Choroid plexus epithelial cell (primary cell): ENCODE data around the gene DNAH14.
"Not testable (repeated sequence)": the region's sequence is repeated elsewhere in the genome, so short reads cannot be mapped to it uniquely, and the experiment has no call there.

Experiments used
- DNase-seq: peaks from one replicate; pipeline ENCODE4 v3.0.0-alpha.2; 2010; ENCODE audit warnings: low read depth
- H3K4me3 ChIP-seq: 2 replicates; pipeline ENCODE4 v1.5.1; 2011; ENCODE audit warnings: low read depth, mild to moderate bottlenecking, control low read depth, low read length, moderate library complexity
- CTCF ChIP-seq: conservative IDR thresholded peaks from 2 replicates; pipeline ENCODE4 v1.5.1; 2011; ENCODE audit warnings: low read depth, mild to moderate bottlenecking, control low read depth, inconsistent platforms, low read length, moderate library complexity

DNAH14 gene

GRCh38 chr1:225191199-225191753, 261.8 kb downstream of the DNAH14 start:
- no peak overlapping the region for H3K4me3 ChIP-seq
- TF ChIP-seq CTCF, result no peak

DNA sequence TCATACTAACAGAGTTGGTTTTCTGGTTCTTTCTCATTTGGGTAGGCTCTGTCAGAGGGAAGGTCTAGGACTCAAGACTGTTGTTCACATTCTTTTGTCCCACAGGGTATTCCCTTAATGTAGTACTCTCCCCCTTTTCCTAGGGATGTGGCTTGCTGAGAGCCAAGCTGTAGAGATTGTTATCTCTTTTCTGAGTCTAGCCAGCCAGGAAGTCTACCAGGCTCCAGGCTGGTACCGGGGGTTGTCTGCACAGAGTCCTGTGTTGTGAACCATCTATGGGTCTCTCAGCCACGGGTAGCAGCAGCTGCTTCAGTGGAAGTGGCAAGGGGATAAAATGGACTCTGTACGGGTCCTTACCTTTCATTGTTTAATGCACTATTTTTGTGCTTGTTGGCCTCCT, 272.0 kb downstream of the DNAH14 start:
- no peak for TF ChIP-seq CTCF
- DNase-seq, result no peak
- H3K4me3 ChIP-seq, result no peak overlapping the region

More at GRCh38 chr1:225191199-225191753, 261.8 kb downstream of the DNAH14 start:
- DNase-seq, result no peak

- H3K4me3 ChIP-seq, result no peak overlapping the region
- TF ChIP-seq CTCF, result no peak
- no peak for DNase-seq
Observed at GRCh38 chr1:225207791-225208190, 278.3 kb downstream of the DNAH14 start.

GRCh38 chr1:225209153-225209552, 279.7 kb downstream of the DNAH14 start:
- DNase-seq, result no peak
- no peak for TF ChIP-seq CTCF
- H3K4me3 ChIP-seq, result no peak overlapping the region

DNA sequence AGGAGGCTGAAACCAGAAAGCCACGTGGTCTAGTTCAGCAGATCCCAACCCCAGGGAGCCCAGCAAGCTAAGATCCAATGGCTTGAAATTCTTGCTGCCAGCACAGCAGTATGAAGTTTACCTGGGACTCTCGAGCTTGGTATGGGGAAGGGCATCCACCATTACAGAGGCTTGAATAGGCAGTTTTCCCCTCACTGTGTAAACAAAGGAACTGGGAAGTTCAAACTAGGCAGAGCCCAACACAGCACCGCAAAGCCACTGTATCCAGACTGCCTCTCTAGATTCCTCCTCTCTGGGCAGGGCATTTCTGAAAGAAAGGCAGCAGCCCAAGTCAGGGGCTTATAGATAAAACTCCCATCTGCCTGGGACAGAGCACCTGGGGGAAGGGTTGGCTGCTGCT, 280.7 kb downstream of the DNAH14 start:
- not testable (repeated sequence) for H3K4me3 ChIP-seq

DNA sequence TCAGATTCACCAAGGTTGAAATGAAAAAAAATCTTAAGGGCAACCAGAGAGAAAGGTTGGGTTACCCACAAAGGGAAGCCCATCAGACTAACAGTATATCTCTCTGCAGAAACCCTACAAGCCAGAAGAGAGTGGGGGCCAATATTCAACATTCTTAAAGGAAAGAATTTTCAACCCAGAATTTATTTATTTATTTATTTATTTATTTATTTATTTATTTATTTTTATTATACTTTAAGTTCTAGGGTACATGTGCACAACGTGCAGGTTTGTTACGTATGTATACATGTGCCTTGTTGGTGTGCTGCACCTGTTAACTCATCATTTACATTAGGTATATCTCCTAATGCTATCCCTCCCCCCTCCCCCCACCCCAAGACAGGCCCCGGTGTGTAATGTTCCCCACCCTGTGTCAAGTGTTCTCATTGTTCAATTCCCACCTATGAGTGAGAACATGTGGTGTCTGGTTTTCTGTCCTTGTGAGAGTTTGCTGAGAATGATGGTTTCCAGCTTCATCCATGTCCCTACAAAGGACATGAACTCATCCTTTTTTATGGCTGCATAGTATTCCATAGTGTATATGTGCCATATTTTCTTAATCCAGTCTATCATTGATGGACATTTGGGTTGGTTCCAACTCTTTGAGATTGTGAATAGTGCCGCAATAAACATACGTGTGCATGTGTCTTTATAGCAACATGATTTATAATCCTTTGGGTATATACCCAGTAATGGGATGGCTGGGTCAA, 282.4 kb downstream of the DNAH14 start:
- not testable (repeated sequence) for H3K4me3 ChIP-seq, DNase-seq

More for the DNA sequence above, 280.7 kb downstream of the DNAH14 start:
- DNase-seq, result not testable (repeated sequence)

- no peak for DNase-seq
- H3K4me3 ChIP-seq, result no peak overlapping the region
- no peak for TF ChIP-seq CTCF
Observed at GRCh38 chr1:225224287-225224686, 294.8 kb downstream of the DNAH14 start.

DNA sequence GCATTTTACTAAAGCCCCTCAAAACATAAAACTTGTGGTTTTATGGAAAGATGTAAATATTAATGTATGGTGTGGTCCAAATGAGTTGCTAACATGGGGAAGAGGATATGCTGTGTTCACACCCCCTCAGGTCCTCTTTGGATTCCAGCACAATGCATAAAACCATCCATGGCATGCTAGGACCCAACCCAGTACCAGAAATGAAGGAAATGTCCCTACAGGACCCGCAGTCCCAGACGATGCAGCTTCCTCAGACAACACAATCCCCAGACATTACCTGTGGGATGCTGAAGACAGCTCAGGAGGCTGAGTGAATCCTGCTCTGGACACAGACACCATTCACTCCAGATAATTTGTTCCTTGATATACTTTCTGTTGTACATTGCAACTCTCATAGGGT, 296.2 kb downstream of the DNAH14 start:
- no peak for DNase-seq
- no peak for TF ChIP-seq CTCF
- H3K4me3 ChIP-seq, result no peak overlapping the region
